ENCODE results near the gene MGMT. TPM values are rescaled to one million over a fixed set of nuclear protein-coding genes. Genes with fewer than 3 reads are reported as not detected.

The MGMT gene
- total RNA-seq, 4 donors from 2014 or later, result 16.5 to 37.5 (median 32.1) TPM

GRCh38 chr10:129761981-129762956 is 295.2 kb downstream of the MGMT start:
- Histone ChIP-seq H3K27ac (no peak overlapping the region), H3K27me3 (no peaks in the 10 kb centered on the region), H3K4me3 (no peak overlapping the region), H3K9me3 (no peaks in the 10 kb centered on the region), H3K4me1 (peaks cover 0 to 12% (median 0%) of the 10 kb centered on the region in 3 donors), H3K36me3 (peaks cover 0 to 53% of the 10 kb centered on the region in 2 donors)
- ATAC-seq, result no peak
- 75 to 84% methylated on average over 14 to 18 of the region's 25 CpGs for WGBS, 2 donors (ENCODE audit: low coverage in 1 of 2)
- TF ChIP-seq POLR2AphosphoS5 (IDR thresholded peaks at IDR 0.05), result no peak
- no peak for TF ChIP-seq EP300 (IDR thresholded peaks at IDR 0.05)
- TF ChIP-seq POLR2A (IDR thresholded peaks at IDR 0.05), result no peak
- TF ChIP-seq CTCF (IDR thresholded peaks at IDR 0.05), result no peak

GRCh38 chr10:129764011-129764900 is 297.2 kb downstream of the MGMT start:
- H3K27me3 ChIP-seq, result no peaks in the 10 kb centered on the region
- H3K27ac ChIP-seq, result no peak overlapping the region
- no peak for ATAC-seq
- H3K4me1 ChIP-seq, result no peaks in the 10 kb centered on the region
- no peak for TF ChIP-seq POLR2AphosphoS5 (IDR thresholded peaks at IDR 0.05)
- TF ChIP-seq EP300 (IDR thresholded peaks at IDR 0.05), result no peak
- TF ChIP-seq CTCF (IDR thresholded peaks at IDR 0.05), result no peak
- TF ChIP-seq POLR2A (IDR thresholded peaks at IDR 0.05), result no peak
- peaks cover 0 to 66% of the 10 kb centered on the region in 2 donors for H3K36me3 ChIP-seq
- H3K9me3 ChIP-seq, result no peaks in the 10 kb centered on the region
- 98 to 100% methylated on average over 5 to 7 of the region's 23 CpGs for WGBS, 2 donors (ENCODE audit: low coverage in 1 of 2)
- no peak overlapping the region for H3K4me3 ChIP-seq

DNA sequence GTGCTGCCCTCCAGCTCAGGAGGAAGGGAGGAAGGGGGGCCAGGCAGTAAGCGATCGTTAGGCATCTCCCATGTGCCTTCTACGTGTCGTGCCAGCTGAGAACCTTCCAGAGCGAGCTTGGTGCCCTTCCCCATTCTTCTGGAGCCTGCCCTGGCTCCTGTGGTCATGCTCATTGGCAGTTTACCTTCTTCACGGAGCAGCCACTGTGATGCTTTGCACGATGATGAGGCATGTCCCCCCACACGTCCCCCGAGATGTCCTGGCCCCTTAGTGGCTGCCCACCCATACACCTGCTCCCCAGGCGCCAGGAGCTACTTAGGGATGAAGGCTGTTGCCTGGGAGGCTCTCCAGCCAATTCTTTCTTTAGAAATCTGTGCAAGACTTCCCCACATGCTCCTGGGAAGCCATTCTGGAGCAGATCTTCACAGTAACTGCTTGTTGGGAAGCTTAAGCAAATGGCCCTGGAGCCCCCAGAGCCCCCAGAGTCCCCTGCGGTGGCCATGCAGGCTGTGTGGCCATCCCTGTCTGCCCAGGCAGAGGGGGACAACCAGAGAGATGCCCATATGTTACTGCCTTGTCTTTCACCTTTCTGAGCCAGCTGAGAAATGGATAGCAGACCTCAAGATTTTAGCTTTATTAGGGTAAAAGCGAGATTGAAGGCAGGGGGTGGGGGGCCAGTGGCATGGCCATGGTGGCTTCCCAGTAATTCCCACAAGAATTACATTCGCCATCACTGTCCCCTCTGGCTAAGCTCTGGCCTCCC is 298.0 kb downstream of the MGMT start:
- H3K4me3 ChIP-seq, result no peak overlapping the region
- no peaks in the 10 kb centered on the region for H3K9me3 ChIP-seq
- TF ChIP-seq POLR2AphosphoS5 (IDR thresholded peaks at IDR 0.05) (no peak), POLR2A (IDR thresholded peaks at IDR 0.05) (no peak), EP300 (IDR thresholded peaks at IDR 0.05) (no peak), CTCF (IDR thresholded peaks at IDR 0.05) (no peak)
- WGBS, 2 donors (ENCODE audit: low coverage in 1 of 2), result 90% methylated on average over 2 of the region's 13 CpGs; no CpG with 5 or more reads in 1 of the 2 donors
- peaks cover 0 to 66% of the 10 kb centered on the region in 2 donors for H3K36me3 ChIP-seq
- H3K27ac ChIP-seq, result no peak overlapping the region
- ATAC-seq, result no peak
- H3K4me1 ChIP-seq, result no peaks in the 10 kb centered on the region
- no peaks in the 10 kb centered on the region for H3K27me3 ChIP-seq

GRCh38 chr10:129765664-129766550 is 298.9 kb downstream of the MGMT start:
- no peaks in the 10 kb centered on the region for H3K4me1 ChIP-seq
- peaks cover 0 to 61% of the 10 kb centered on the region in 2 donors for H3K36me3 ChIP-seq
- H3K27me3 ChIP-seq, result no peaks in the 10 kb centered on the region
- H3K27ac ChIP-seq, result no peak overlapping the region
- TF ChIP-seq POLR2A (IDR thresholded peaks at IDR 0.05), result no peak
- TF ChIP-seq CTCF (IDR thresholded peaks at IDR 0.05), result no peak
- no peak for TF ChIP-seq POLR2AphosphoS5 (IDR thresholded peaks at IDR 0.05)
- TF ChIP-seq EP300 (IDR thresholded peaks at IDR 0.05), result no peak
- no peak overlapping the region for H3K4me3 ChIP-seq
- H3K9me3 ChIP-seq, result no peaks in the 10 kb centered on the region
- ATAC-seq, result no peak
- 92% methylated on average over 13 of the region's 25 CpGs; no CpG with 5 or more reads in 1 of the 2 donors for WGBS, 2 donors (ENCODE audit: low coverage in 1 of 2)
